Activated T-helper 2 cell treated with anti-CD3 and anti-CD28 coated beads, Interferon-gamma antibody, Interleukin-2, Interleukin-4, amounts not matched to agents 10 μg/mL and 5 μg/mL and 100 μg/mL, durations not matched to agents 14 hours and 24 hours and 36 hours (primary cell): ENCODE measurements around the gene CBLIF. TPM values are rescaled to one million over a fixed set of nuclear protein-coding genes. Genes with fewer than 3 reads are reported as not detected.
"Not testable (repeated sequence)": the region's sequence is repeated elsewhere in the genome, so short reads cannot be mapped to it uniquely, and the experiment has no call there.

Experiments
- DNase-seq: peaks from one replicate; pipeline ENCODE4 v3.0.0; 2021; ENCODE audit warnings: low spot score
- H3K27ac Mint-ChIP-seq: one replicate; pipeline ENCODE4 v1.8.0; 2021; ENCODE audit warnings: mixed read lengths
- H3K27me3 Mint-ChIP-seq: one replicate; pipeline ENCODE4 v1.8.0; 2021; ENCODE audit warnings: low read depth, mixed read lengths
- H3K36me3 Mint-ChIP-seq: one replicate; pipeline ENCODE4 v1.8.0; 2021; ENCODE audit warnings: low read depth, mixed read lengths
- H3K4me1 Mint-ChIP-seq: one replicate; pipeline ENCODE4 v1.8.0; 2021; ENCODE audit warnings: low read depth, mixed read lengths
- H3K4me3 Mint-ChIP-seq: one replicate; pipeline ENCODE4 v1.8.0; 2021; ENCODE audit warnings: low read depth, mild to moderate bottlenecking, moderate library complexity, mixed read lengths
- H3K9me3 Mint-ChIP-seq: one replicate; pipeline ENCODE4 v1.8.0; 2021; ENCODE audit warnings: mixed read lengths
- intact Hi-C: fragments of 100-400 bp; cut with micrococcal nuclease; formaldehyde crosslinking; loops from one replicate; pipeline ENCODE4 v1.15.1; 2023
- total RNA-seq: library from RNA; stranded (reverse); gene quantifications from 2 replicates; pipeline ENCODE4 v1.2.3, GENCODE V29; 2022

CBLIF gene
- total RNA-seq, 1 donor from 2014 or later: not detected

DNA sequence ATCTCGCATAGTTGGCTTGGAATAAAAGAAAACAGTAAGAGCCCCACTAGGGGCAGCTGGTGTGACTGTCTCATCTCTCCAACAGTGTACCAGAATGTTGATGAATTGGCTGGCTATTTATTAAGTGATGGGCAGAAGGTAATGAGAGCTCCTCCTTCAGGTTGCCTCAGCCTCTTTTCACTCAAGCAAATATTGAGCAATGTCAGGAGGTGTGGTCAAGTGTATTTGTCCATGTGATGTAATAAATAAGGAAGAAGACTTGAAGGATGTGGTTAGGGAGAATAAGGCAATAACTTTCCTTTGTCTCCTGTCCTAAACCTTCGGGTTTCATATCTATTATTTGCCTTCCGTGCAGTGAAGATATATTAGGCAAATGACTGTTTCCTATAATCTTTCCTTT is 21.1 kb upstream of the CBLIF start, which contains the start of gene TCN1:
Gene TCN1 (minus strand): TSS at position 91 of the 400 bp plus-strand sequence. CDS start 17 bp downstream, at position 74.
- Mint-ChIP-seq H3K9me3 (peaks cover 21% of the 10 kb centered on the region), H3K4me1 (peaks cover 25% of the 10 kb centered on the region), H3K27ac (no peak within 1 kb of the TSS), H3K4me3 (no peak within 1 kb of the TSS), H3K27me3 (no peaks in the 10 kb centered on the region), H3K36me3 (peaks cover 5% of the 10 kb centered on the region)
- no peak for DNase-seq
- intact Hi-C loops: no loop called here

DNA sequence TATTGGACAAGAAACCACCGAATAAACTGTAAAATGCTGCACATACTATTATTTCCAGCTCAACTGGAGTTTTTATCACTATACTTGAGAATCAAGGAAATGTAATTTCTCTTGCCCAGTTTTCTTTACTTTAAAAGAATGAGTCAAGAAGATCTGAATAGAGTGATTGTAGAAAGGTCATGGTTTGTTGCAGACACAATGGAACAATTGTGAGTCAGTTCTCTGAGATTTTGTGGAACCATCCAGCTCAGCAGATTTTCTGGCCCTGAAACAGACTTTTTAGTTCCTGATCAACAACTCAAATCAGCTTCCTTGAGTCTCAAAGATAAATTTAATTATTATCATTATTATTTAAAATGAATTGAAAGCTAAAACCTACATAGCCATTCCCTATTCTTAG is 19.7 kb upstream of the CBLIF start:
- Mint-ChIP-seq H3K36me3 (peaks cover 2% of the 10 kb centered on the region), H3K4me1 (peaks cover 29% of the 10 kb centered on the region), H3K9me3 (peaks cover 9% of the 10 kb centered on the region), H3K4me3 (no peak overlapping the region), H3K27ac (peak overlapping the region; percentile 63), H3K27me3 (no peaks in the 10 kb centered on the region)
- no peak for DNase-seq
- intact Hi-C loops: loop anchor here (1.0 kb wide), 1 partner anchor 8 kb away; no protein-coding TSS in a partner anchor

DNA sequence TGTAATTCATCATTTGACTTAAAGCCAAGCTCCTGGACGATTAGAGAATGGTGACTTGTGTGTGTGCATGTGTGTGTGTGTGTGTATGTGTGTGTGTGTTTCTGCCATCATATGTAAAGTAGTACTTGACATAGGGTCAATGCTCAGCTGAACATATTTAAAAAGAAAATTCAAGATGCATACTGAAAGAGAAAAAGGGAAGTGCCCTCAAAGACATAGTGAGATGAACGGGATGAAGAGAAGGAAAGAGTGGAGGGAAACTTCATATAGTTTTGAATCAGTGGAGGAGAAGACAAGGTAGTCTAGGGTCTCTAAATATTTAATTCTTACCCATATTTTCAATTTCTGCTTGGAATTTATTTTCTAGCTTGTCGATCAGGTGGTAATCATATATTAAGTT is 17.0 kb upstream of the CBLIF start:
- no peaks in the 10 kb centered on the region for H3K27me3 Mint-ChIP-seq
- no peak overlapping the region for H3K4me3 Mint-ChIP-seq
- peaks cover 15% of the 10 kb centered on the region for H3K36me3 Mint-ChIP-seq
- no peak overlapping the region for H3K27ac Mint-ChIP-seq
- peaks cover 11% of the 10 kb centered on the region for H3K9me3 Mint-ChIP-seq
- DNase-seq: no peak
- H3K4me1 Mint-ChIP-seq: peaks cover 50% of the 10 kb centered on the region
- intact Hi-C loops: no loop called here

DNA sequence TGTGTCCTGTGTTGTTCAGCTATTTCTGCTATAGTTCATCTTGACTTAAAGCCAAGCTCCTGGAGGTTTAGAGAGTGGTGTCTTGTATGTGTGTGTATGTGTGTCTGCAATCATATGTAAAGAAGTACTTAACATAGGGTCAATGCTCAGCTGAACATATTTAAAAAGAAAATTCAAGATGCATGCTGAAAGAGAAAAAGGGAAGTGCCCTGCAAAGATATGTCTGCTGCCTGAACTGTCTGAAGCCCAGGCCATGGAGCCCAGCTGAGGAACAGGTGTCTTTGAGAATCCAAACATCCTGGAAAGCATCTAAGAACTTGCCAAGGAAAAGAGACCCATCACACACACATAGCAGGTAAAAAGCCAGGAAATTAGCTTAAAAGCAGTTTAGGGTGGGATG is 14.4 kb upstream of the CBLIF start:
- H3K36me3 Mint-ChIP-seq: peaks cover 22% of the 10 kb centered on the region
- H3K4me1 Mint-ChIP-seq: peaks cover 43% of the 10 kb centered on the region
- no peaks in the 10 kb centered on the region for H3K27me3 Mint-ChIP-seq
- DNase-seq: no peak
- H3K9me3 Mint-ChIP-seq: peaks cover 8% of the 10 kb centered on the region
- intact Hi-C loops: loop anchor here (2.0 to 5.0 kb wide), 4 partner anchors 49 to 348 kb away; partner anchors contain the start of genes MRPL16, OSBP and PATL1
- H3K27ac Mint-ChIP-seq: peak overlapping the region; percentile 50
- H3K4me3 Mint-ChIP-seq: no peak overlapping the region

DNA sequence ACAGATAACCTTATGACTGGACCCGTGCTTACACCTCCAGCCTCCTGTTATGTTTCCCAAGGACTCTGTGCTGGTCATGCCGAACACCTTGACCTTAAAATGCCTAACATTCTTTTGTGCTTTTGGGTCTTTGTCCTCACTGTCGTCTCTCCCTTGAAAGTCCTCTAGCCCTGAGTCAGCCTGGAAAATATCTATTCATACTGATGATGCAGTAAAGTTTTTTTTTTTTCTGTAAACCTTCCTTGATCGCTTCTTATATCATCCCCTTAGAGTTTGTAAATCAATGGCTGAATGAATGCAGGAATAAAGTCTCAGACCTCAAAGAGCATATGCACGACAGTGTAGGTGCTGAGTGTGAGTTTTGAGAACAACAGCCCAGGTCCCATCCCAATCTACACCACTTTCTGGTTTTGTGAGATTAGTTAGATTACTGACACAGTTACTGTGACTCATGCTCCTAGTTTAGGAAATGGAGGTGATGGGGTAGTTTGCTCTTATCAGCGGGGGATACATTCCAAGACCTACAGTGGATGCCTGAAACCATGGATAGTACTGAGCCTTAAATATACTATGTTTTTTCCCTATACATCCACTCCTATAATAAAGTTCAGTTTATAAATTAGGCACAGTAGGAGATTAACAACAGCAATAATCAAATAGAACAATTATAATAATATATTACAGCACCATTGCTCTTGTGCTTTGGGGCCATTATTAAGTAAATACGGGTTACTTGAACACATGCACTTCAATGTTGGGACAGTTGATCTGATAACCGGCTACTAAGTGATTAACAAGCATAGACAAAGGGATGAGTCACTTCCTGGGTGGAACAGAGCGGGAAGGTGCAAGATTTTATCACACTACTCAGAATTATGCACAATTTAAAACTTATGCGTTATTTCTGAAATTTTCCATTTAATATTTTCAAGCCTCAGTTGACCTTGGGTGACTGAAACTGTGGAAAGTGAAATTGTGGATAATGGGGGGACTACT is 12.4 kb upstream of the CBLIF start:
- H3K27me3 Mint-ChIP-seq: no peaks in the 10 kb centered on the region
- H3K27ac Mint-ChIP-seq: peak overlapping the region; percentile 95
- intact Hi-C loops: loop anchor here (1.0 to 5.0 kb wide), 5 partner anchors 8 to 350 kb away; partner anchors contain the start of genes MRPL16, OSBP and PATL1
- H3K36me3 Mint-ChIP-seq: peaks cover 22% of the 10 kb centered on the region
- H3K4me3 Mint-ChIP-seq: peak overlapping the region; percentile 19
- H3K4me1 Mint-ChIP-seq: peaks cover 41% of the 10 kb centered on the region
- peak; percentile 11 for DNase-seq
- peaks cover 8% of the 10 kb centered on the region for H3K9me3 Mint-ChIP-seq

DNA sequence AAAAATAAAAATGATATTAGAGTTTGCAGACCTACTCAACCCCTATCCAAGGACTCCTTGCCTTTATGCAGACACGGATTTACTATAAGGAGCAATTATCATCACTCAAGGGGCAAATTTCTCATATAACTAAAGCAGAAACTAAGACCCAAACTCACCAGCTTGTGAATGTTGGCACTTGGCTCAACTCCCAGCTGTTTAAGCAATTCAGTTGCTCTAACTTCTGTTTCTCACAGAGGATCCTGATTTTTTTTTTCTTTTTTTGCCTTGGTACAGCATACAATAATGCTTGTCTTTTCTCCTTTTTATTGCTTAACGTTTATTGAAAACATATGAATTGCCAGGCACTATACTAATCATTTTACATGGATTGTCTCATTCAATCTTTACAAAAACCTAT is 9.6 kb upstream of the CBLIF start:
- Mint-ChIP-seq H3K27me3 (no peaks in the 10 kb centered on the region), H3K36me3 (peaks cover 20% of the 10 kb centered on the region), H3K27ac (no peak overlapping the region), H3K4me3 (no peak overlapping the region), H3K4me1 (peaks cover 34% of the 10 kb centered on the region), H3K9me3 (peaks cover 16% of the 10 kb centered on the region)
- intact Hi-C loops: loop anchor here (5.0 kb wide), 2 partner anchors 238 to 352 kb away; partner anchors contain the start of gene OSBP
- no peak for DNase-seq

DNA sequence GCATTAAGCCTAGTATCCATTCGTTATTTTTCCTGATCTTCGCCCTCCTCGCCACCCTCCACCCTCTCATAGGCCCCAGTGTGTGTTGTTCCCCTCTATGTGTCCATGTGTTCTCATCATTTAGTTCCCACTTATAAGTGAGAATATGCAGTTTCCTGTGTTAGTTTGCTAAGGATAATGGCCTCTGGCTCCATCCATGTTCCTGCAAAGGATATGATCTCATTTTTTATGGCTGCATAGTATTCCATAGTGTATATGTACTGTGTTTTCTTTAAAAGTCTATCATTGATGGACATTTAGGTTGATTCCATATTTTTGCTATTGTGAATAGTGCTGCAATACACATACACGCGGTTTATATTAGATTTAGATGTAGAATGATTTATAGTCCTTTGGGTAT is 6.1 kb upstream of the CBLIF start:
- intact Hi-C loops: loop anchor here (2.0 kb wide), 1 partner anchor 25 kb away; no protein-coding TSS in a partner anchor
- H3K27me3 Mint-ChIP-seq, H3K4me1 Mint-ChIP-seq, H3K4me3 Mint-ChIP-seq, H3K36me3 Mint-ChIP-seq, H3K27ac Mint-ChIP-seq, DNase-seq: not testable (repeated sequence)
- H3K9me3 Mint-ChIP-seq: peaks cover 15% of the 10 kb centered on the region

DNA sequence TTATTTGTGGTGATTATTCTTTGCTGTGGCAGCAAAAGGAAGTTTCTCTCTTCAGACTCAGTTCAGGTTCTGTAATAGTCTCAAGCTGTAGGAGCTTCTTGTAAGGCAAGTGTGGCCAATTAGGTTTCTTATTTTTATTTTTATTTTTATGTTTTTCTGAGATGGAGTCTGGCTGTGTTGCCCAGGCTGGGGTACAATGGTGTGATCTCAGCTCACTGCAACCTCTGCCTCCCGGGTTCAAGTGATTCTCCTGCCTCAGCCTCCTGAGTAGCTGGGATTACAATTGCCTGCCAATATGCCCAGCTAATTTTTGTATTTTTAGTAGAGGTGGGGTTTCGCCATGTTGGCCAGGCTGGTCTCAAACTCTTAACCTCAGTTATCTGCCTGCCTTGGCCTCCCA is 4.3 kb upstream of the CBLIF start:
- H3K4me1 Mint-ChIP-seq, DNase-seq, H3K36me3 Mint-ChIP-seq, H3K27ac Mint-ChIP-seq, intact Hi-C loops, H3K4me3 Mint-ChIP-seq, H3K27me3 Mint-ChIP-seq: not testable (repeated sequence)
- peaks cover 12% of the 10 kb centered on the region for H3K9me3 Mint-ChIP-seq

DNA sequence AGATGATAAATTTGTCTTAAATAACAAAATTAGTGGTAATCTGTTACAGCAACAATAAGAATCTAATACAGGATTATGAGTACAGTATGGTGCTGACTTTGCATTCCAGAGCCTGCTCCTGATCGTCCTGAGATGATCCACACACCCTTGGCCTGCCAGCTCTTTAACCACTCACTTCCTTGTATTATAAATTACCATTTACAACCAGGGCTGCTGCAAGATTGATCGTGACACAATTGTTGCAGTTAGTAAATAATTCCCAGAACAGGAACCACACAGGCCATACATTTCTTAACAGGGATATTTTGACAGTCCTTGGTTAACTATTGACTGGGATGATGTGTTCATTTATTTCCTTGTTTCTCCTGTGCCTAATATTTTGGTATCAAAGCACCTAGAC is 3.8 kb upstream of the CBLIF start:
- no peak overlapping the region for H3K4me3 Mint-ChIP-seq
- intact Hi-C loops: no loop called here
- no peak for DNase-seq
- H3K36me3 Mint-ChIP-seq: no peaks in the 10 kb centered on the region
- no peaks in the 10 kb centered on the region for H3K27me3 Mint-ChIP-seq
- H3K4me1 Mint-ChIP-seq: peaks cover 5% of the 10 kb centered on the region
- peaks cover 12% of the 10 kb centered on the region for H3K9me3 Mint-ChIP-seq
- H3K27ac Mint-ChIP-seq: no peak overlapping the region

DNA sequence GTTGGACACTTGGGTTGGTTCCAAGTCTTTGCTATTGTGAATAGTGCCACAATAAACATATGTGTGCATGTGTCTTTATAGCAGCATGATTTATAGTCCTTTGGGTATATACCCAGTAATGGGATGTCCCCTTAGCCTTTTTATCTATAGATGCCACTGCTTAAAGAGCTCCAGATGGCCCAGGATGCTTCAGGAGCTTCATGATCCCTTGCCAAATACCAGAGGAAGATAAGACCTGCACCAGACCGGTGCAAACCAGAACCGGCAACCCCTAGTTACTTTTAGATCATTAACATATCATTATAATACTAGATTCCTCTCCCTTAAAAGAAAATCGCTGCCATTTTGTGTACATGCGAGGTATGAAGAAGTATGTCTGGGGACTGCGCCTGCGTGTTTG is 3.1 kb upstream of the CBLIF start:
- H3K36me3 Mint-ChIP-seq, intact Hi-C loops, H3K27ac Mint-ChIP-seq, DNase-seq, H3K4me1 Mint-ChIP-seq, H3K27me3 Mint-ChIP-seq, H3K4me3 Mint-ChIP-seq: not testable (repeated sequence)
- peaks cover 12% of the 10 kb centered on the region for H3K9me3 Mint-ChIP-seq

DNA sequence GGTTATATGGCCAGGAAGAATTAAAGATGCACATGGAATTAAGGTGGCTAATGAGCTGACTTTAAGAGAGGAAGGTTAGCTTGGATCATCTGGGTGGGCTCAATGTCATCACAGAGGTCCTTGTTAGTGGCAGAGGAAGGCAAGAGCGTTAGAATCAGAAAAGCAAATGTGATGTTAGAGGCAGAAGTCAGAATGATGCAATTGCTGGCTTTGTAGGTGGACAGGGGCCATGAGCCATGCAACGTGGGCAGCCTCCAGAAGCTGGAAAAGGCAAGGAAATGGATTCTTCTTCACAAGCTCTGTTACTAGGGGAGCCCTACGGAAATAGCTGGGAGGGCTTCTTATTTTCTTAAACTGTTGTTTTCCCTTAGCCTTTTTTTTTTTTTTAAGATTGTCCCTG is 2.3 kb upstream of the CBLIF start:
- no peak overlapping the region for H3K4me3 Mint-ChIP-seq

DNA sequence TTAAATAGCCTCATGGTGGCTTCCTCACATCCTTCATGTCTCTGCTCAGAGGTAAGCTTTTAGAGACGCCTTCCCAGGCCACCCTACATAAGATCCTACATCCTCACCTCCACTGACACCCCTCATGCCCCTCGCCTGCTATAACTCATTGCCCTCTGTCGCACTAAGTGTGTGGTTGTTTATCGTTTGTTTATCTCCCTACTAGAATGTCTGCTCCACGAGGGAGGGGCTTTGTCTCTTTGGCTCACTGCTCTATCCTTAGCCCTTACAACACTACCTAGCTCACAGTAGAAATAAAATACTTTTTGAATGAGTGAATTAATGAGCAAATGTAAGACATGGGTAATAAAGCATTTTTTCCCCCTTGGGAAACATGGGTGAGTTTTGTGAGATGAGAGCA is 1.3 kb upstream of the CBLIF start:
- Mint-ChIP-seq H3K27ac (no peak overlapping the region), H3K36me3 (no peaks in the 10 kb centered on the region), H3K4me3 (no peak overlapping the region), H3K4me1 (peaks cover 6% of the 10 kb centered on the region), H3K27me3 (peaks cover 1% of the 10 kb centered on the region), H3K9me3 (peaks cover 11% of the 10 kb centered on the region)
- intact Hi-C loops: no loop called here
- no peak for DNase-seq

More for the DNA sequence above, 2.3 kb upstream of the CBLIF start:
- H3K4me1 Mint-ChIP-seq: peaks cover 2% of the 10 kb centered on the region
- H3K9me3 Mint-ChIP-seq: peaks cover 12% of the 10 kb centered on the region
- DNase-seq: no peak
- H3K27ac Mint-ChIP-seq: no peak overlapping the region
- intact Hi-C loops: no loop called here
- no peaks in the 10 kb centered on the region for H3K36me3 Mint-ChIP-seq
- H3K27me3 Mint-ChIP-seq: peaks cover 1% of the 10 kb centered on the region

DNA sequence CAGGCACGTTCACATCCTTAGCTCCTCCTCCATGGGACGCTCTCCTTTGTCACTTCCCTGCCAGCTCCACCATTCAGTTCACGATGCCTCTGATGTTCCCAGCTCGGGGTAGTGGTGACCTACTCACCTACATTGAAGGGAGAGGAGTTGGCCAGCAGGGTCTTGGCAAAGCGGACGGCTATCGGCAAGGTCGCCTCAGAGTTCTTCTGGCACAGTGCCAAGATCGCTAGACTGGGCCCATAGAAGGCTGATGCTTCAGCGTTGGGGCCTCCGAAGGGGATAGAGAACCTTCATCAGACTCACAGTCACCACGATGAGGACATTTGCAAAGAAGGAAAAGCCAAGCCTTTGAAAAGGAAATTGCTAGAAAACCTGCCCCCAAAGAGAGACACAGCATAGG is 3.0 kb downstream of the CBLIF start:
- H3K27me3 Mint-ChIP-seq: peaks cover 1% of the 10 kb centered on the region
- DNase-seq: no peak
- H3K4me3 Mint-ChIP-seq: no peak overlapping the region
- H3K4me1 Mint-ChIP-seq: peaks cover 8% of the 10 kb centered on the region
- intact Hi-C loops: no loop called here
- no peak overlapping the region for H3K27ac Mint-ChIP-seq
- H3K36me3 Mint-ChIP-seq: no peaks in the 10 kb centered on the region
- peaks cover under 1% of the 10 kb centered on the region for H3K9me3 Mint-ChIP-seq
